AG04450 (cell line): ENCODE measurements around the gene GET3. TPM values are rescaled to one million over a fixed set of nuclear protein-coding genes. Genes with fewer than 3 reads are reported as not detected.

Source experiments
- CTCF ChIA-PET: fragments of 300-600, 350-600 bp; formaldehyde crosslinking; extraction: SDS; loops from one replicate; lab custom pipeline; 2022; ENCODE audit warnings: antibody characterized with exemption, inconsistent platforms; lab: Charles Lee
- POLR2A ChIA-PET: fragments of 350-600 bp; formaldehyde crosslinking; extraction: SDS; loops from one replicate; lab custom pipeline; 2021; ENCODE audit warnings: antibody characterized with exemption, inconsistent platforms; lab: Yijun Ruan, JAX
- DNase-seq: peaks from one replicate; pipeline ENCODE4 v3.0.0-alpha.2; 2011; ENCODE audit warnings: low read depth, low spot score
- H3K27ac ChIP-seq: one replicate; pipeline ENCODE4 v1.5.1; 2012; ENCODE audit warnings: low read depth, low read length, control low read depth
- H3K27me3 ChIP-seq: one replicate; pipeline ENCODE4 v1.6.0; 2012; ENCODE audit warnings: low read length; ENCODE audit not compliant: control insufficient read depth, insufficient read depth
- H3K4me3 ChIP-seq: 2 replicates; pipeline ENCODE4 v1.5.1; 2011; ENCODE audit warnings: mild to moderate bottlenecking, low read depth, low read length, control low read depth
- H3K9me3 ChIP-seq: 2 replicates; pipeline ENCODE4 v1.5.1; 2012; ENCODE audit warnings: low read length; ENCODE audit not compliant: control insufficient read depth, insufficient read depth
- CTCF ChIP-seq: IDR thresholded peaks from 2 replicates; pipeline ENCODE4 v1.5.1; 2011; ENCODE audit warnings: low read depth, low read length, control low read depth, inconsistent platforms
- polyA plus RNA-seq: library from polyadenylated mRNA; depleted of rRNA; stranded (reverse); fragments of >200 nt; gene quantifications from 2 replicates; pipeline ENCODE4 v1.2.3, GENCODE V29; 2011

The GET3 gene
- polyA plus RNA-seq, 1 experiment = 114 TPM

GRCh38 chr19:12791345-12792050 lies 54.2 kb downstream of the GET3 start, which contains the start of gene JUNB:
Gene JUNB (plus strand): TSS chr19:12791486. CDS start chr19:12791772, 286 bp downstream.
- TF ChIP-seq CTCF = peak; percentile 14; the same call in 1 of the 2 replicates
- CTCF ChIA-PET = interaction anchor here (1.1 to 3.6 kb wide), 4 partner anchors 14 to 31 kb away, joined by 6 to 28 read pairs (median 14); no protein-coding TSS in a partner anchor
- DNase-seq = peak; percentile 94
- H3K27ac ChIP-seq = peak within 1 kb of the TSS; percentile 91
- no peaks in the 10 kb centered on the region for H3K27me3 ChIP-seq
- H3K4me3 ChIP-seq = peak within 1 kb of the TSS; percentile 99
- POLR2A ChIA-PET = interaction anchor here (0.5 to 4.5 kb wide), 24 partner anchors 9 to 654 kb away, joined by 3 to 157 read pairs (median 7); partner anchors contain the start of genes DHPS, DNASE2, GCDH and GET3
- peaks cover 10% of the 10 kb centered on the region; the same call in 1 of the 2 replicates for H3K9me3 ChIP-seq

DNA sequence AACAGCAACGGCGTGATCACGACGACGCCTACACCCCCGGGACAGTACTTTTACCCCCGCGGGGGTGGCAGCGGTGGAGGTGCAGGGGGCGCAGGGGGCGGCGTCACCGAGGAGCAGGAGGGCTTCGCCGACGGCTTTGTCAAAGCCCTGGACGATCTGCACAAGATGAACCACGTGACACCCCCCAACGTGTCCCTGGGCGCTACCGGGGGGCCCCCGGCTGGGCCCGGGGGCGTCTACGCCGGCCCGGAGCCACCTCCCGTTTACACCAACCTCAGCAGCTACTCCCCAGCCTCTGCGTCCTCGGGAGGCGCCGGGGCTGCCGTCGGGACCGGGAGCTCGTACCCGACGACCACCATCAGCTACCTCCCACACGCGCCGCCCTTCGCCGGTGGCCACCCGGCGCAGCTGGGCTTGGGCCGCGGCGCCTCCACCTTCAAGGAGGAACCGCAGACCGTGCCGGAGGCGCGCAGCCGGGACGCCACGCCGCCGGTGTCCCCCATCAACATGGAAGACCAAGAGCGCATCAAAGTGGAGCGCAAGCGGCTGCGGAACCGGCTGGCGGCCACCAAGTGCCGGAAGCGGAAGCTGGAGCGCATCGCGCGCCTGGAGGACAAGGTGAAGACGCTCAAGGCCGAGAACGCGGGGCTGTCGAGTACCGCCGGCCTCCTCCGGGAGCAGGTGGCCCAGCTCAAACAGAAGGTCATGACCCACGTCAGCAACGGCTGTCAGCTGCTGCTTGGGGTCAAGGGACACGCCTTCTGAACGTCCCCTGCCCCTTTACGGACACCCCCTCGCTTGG lies 55.0 kb downstream of the GET3 start:
- POLR2A ChIA-PET = interaction anchor here (0.6 to 4.5 kb wide), 27 partner anchors 8 to 263 kb away, joined by 3 to 157 read pairs (median 6); partner anchors contain the start of genes DNASE2, GCDH, GET3 and HOOK2
- DNase-seq = no peak
- H3K27ac ChIP-seq = peak overlapping the region; percentile 90
- H3K27me3 ChIP-seq = no peaks in the 10 kb centered on the region
- CTCF ChIA-PET = interaction anchor here (0.6 to 12.2 kb wide), 7 partner anchors 15 to 34 kb away, joined by 3 to 410 read pairs (median 7); no protein-coding TSS in a partner anchor
- peak overlapping the region; percentile 99 for H3K4me3 ChIP-seq
- H3K9me3 ChIP-seq = peaks cover 10% of the 10 kb centered on the region; the same call in 1 of the 2 replicates
- no peak for TF ChIP-seq CTCF

- H3K27ac ChIP-seq = peak overlapping the region; percentile 90
- TF ChIP-seq CTCF = no peak
- H3K9me3 ChIP-seq = peaks cover 10% of the 10 kb centered on the region; the same call in 1 of the 2 replicates
- no peaks in the 10 kb centered on the region for H3K27me3 ChIP-seq
- peak overlapping the region; percentile 99 for H3K4me3 ChIP-seq
- ChIA-PET CTCF (interaction anchor here (0.5 to 12.2 kb wide), 6 partner anchors 15 to 35 kb away, joined by 3 to 410 read pairs (median 5); no protein-coding TSS in a partner anchor), POLR2A (interaction anchor here (0.5 to 4.5 kb wide), 16 partner anchors 9 to 262 kb away, joined by 3 to 157 read pairs (median 7); partner anchors contain the start of genes GCDH, RNASEH2A, THSD8 and TNPO2)
- no peak for DNase-seq
These were observed 55.6 kb downstream of the GET3 start for GRCh38 chr19:12792853-12793289.

- H3K27ac ChIP-seq = peak overlapping the region; percentile 90
- TF ChIP-seq CTCF = no peak
- ChIA-PET CTCF (interaction anchor here (0.5 to 12.2 kb wide), 6 partner anchors 16 to 36 kb away, joined by 3 to 410 read pairs (median 5); no protein-coding TSS in a partner anchor), POLR2A (interaction anchor here (0.5 to 4.5 kb wide), 15 partner anchors 9 to 262 kb away, joined by 3 to 157 read pairs (median 8); partner anchors contain the start of genes GCDH, RNASEH2A, THSD8 and TNPO2)
- H3K9me3 ChIP-seq = peaks cover 10% of the 10 kb centered on the region; the same call in 1 of the 2 replicates
- H3K4me3 ChIP-seq = peak overlapping the region; percentile 99
- H3K27me3 ChIP-seq = no peaks in the 10 kb centered on the region
- peak; percentile 89 for DNase-seq
These were observed 56.2 kb downstream of the GET3 start for GRCh38 chr19:12793290-12794195.
